Neutrophil (primary cell): ENCODE measurements around the gene HNRNPC.

ENCODE experiments used
- H3K27ac ChIP-seq: fragments of 200-600 bp; sonication (generic); 2 replicates; pipeline ENCODE4 v1.5.1; 2016; ENCODE audit warnings: mild to moderate bottlenecking, moderate library complexity
- H3K27me3 ChIP-seq: fragments of 200-600 bp; sonication (generic); 2 replicates; pipeline ENCODE4 v1.6.0; 2016; ENCODE audit warnings: mild to moderate bottlenecking
- H3K36me3 ChIP-seq: fragments of 200-600 bp; sonication (generic); 2 replicates; pipeline ENCODE4 v1.5.1; 2017
- H3K4me1 ChIP-seq, 2 experiments: fragments of 200-600 bp in 1 of 2; sonication (generic) in 1 of 2; 1 replicate in 1 of 2; 2 replicates in 1 of 2; pipeline versions ENCODE4 v1.5.1 to v1.6.1; 2013 to 2016; ENCODE audit warnings: low read depth in 1 of 2, low read length in 1 of 2, mild to moderate bottlenecking in 1 of 2, moderate library complexity in 1 of 2; ENCODE audit not compliant: control insufficient read depth in 1 of 2, insufficient read depth in 1 of 2
- H3K4me3 ChIP-seq, 2 experiments: fragments of 200-600 bp in 1 of 2; sonication (generic) in 1 of 2; 1 replicate in 1 of 2; 2 replicates in 1 of 2; pipeline ENCODE4 v1.5.1; 2013 to 2016; ENCODE audit warnings: low read depth in 1 of 2, low read length in 1 of 2, mild to moderate bottlenecking in 1 of 2, moderate library complexity in 1 of 2
- H3K9me3 ChIP-seq: fragments of 200-600 bp; sonication (generic); 2 replicates; pipeline ENCODE4 v1.5.1; 2016
- TF ChIP-seq, protein P1 (sequence below): fragments of 200-600 bp; sonication (generic); IDR thresholded peaks from 2 replicates; pipeline ENCODE4 v1.5.1; 2016; ENCODE audit warnings: antibody characterized with exemption

HNRNPC gene

DNA sequence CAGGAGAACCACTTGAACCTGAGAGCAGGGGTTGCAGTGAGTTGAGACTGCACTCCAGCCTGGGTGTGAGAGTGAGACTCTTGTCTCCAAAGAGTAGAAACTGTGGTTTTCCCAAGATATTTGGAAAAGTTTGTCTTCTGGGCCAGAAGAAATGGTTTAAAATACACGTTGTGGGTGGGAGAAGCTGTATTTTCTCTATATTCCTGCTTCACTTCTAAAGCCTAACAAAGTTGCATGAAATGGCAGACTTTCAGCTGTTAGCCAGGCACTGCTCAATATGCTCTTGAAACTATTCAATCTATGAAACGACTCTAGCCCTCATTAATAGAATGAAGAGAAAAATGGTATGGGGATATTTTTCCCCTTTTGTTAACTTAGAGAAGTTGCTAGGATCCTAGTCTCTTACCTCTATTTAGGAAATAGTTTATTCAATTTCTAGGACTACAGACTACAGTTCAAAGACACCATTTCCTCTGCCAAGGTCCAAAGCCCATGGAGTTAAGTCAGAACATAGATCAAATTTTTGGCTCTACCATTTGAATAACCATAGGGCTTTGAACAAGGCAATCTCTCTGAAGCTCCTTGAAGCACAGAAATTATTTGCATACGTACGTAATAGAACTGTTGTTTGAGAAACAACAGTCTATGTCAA lies 64.1 kb downstream of the HNRNPC start:
- Histone ChIP-seq H3K4me1 (peaks cover 3 to 4% of the 10 kb centered on the region in 2 experiments), H3K27me3 (no peaks in the 10 kb centered on the region), H3K27ac (peak overlapping the region; percentile 5), H3K4me3 (no peak overlapping the region), H3K36me3 (peaks cover 70% of the 10 kb centered on the region), H3K9me3 (no peaks in the 10 kb centered on the region)
- TF ChIP-seq, protein P1, sequence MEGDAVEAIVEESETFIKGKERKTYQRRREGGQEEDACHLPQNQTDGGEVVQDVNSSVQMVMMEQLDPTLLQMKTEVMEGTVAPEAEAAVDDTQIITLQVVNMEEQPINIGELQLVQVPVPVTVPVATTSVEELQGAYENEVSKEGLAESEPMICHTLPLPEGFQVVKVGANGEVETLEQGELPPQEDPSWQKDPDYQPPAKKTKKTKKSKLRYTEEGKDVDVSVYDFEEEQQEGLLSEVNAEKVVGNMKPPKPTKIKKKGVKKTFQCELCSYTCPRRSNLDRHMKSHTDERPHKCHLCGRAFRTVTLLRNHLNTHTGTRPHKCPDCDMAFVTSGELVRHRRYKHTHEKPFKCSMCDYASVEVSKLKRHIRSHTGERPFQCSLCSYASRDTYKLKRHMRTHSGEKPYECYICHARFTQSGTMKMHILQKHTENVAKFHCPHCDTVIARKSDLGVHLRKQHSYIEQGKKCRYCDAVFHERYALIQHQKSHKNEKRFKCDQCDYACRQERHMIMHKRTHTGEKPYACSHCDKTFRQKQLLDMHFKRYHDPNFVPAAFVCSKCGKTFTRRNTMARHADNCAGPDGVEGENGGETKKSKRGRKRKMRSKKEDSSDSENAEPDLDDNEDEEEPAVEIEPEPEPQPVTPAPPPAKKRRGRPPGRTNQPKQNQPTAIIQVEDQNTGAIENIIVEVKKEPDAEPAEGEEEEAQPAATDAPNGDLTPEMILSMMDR, result no peak

DNA sequence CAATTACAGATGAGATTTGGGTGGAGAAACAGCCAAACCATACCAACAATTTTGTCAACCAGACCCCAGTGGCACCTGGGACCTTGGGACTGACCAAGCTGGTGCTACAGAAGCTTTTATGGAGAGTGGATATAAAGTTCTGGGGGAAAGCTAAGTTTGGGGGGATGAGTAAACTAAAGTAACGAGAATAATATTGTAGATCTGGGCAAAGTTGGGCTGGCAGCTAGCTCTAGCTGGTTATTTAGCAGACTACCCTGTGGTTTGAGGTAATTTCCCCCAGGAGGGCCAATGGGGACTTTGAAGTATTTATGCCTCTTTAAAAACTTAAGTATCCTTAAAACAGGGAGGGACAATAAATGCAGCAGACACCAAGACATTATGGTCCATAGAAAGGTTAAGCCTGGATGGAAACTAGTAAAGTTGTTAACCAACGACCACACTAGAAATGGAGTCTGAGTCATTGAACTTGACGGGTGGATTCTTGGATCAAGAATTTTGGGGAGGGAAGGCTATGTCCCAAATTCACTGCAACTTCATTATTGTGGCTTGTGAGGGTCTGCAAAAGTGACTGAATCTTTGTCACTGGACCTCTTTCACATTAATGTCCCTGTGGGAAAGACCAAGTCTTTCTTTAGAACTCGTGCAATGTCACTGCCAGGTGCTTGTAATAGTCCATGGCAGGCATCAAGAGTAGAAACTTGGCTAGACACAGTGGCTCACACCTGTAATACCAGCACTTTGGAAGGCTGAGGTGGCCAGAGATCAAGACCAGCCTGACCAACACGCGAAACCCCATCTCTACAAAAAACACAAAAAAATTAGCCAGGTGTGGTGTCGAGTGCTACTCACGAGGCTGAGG lies 64.8 kb downstream of the HNRNPC start:
- Histone ChIP-seq H3K27ac (peak overlapping the region; percentile 5), H3K27me3 (no peaks in the 10 kb centered on the region), H3K4me1 (peaks cover 3 to 4% of the 10 kb centered on the region in 2 experiments), H3K9me3 (no peaks in the 10 kb centered on the region), H3K4me3 (no peak overlapping the region), H3K36me3 (peaks cover 62% of the 10 kb centered on the region)
- TF ChIP-seq, protein P1, result no peak

DNA sequence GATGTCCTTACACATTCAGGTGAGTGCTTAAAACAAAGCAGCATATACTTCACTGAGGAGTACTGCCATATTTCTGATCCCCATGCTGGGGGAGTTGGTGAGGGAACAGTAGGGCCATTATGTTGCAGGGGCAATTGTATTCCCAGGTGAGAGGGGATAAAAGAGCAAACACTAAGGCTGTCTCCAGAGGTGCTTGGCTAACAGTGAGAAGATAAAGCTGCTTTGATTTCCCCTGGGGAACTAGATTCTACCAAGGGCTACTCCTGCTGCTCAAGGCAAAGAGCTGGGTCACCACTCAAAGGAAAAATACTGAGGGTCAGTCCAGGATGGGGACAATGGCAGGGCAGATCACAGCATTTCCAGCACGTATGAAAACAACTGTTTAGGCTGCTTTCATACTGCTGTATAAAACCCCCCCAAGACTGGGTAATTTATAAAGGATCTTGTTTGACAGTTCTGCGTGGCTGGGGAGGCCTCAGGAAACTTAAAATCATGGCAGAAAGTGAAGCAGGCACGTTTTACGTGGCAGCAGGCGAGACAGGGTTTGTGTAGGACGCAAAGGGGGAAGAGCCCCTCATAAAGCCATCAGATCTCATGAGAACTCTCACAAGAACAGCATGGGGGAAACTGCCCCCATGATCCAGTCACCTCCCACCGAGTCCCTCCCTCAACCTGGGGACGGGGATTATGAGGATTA lies 65.6 kb downstream of the HNRNPC start:
- Histone ChIP-seq H3K4me3 (no peak overlapping the region), H3K27me3 (no peaks in the 10 kb centered on the region), H3K9me3 (no peaks in the 10 kb centered on the region), H3K4me1 (peaks cover 3 to 4% of the 10 kb centered on the region in 2 experiments), H3K36me3 (peaks cover 54% of the 10 kb centered on the region), H3K27ac (no peak overlapping the region)
- TF ChIP-seq, protein P1, result no peak

DNA sequence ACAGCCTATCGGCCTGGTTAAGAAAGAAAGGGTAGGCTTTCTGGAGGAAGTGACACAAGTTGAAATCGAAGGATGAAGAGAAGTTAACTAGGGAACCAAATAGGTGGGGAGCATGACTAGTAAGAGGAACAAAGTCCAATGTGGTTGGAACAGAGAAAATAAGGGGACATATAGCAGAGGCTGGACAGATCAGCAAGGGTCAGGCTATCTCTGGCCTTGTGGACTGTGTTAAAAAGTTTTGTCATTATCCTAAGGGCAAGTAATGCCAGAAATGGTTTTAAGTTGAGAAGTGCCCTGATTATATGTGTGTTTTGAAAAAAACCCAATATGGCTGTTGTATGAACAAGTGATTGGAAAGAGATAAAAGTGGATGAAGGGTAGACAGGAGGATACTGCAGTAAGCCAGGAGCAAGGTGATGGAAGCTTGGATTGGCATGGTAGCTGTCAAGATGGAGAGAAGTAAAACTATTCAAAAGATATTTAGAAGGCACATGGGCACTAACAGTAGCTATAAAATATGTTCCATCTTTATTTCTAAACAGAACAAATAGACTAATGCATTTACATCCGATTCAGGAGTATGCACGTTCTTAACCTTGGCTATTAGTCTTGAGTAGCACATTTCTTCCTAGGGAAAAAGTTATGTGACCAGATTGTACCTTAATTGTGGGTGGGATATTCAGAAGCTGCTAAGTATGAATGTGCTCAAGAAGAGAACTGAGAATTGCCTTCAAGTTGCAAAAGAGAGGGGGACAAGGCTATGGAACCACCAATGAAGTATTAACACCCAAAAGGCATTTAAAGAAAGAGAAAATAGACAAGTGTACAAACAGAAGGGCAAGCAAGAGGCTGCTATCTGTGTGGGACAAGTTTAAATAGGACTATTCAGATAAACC lies 66.5 kb downstream of the HNRNPC start:
- TF ChIP-seq, protein P1, result no peak
- Histone ChIP-seq H3K4me1 (peaks cover 3 to 4% of the 10 kb centered on the region in 2 experiments), H3K9me3 (no peaks in the 10 kb centered on the region), H3K27ac (peak overlapping the region; percentile 26), H3K4me3 (no peak overlapping the region), H3K36me3 (peaks cover 45% of the 10 kb centered on the region), H3K27me3 (no peaks in the 10 kb centered on the region)
